AG09319 (cell line): ENCODE results near the gene STAG1.
"Not testable (repeated sequence)": the region's sequence is repeated elsewhere in the genome, so short reads cannot be mapped to it uniquely, and the experiment has no call there.

Source experiments
- DNase-seq: peaks from one replicate; pipeline ENCODE4 v3.0.0-alpha.2; 2010; ENCODE audit warnings: low read depth; ENCODE audit errors: extremely low read depth
- TF ChIP-seq, protein P1 (sequence below): IDR thresholded peaks from 2 replicates; pipeline ENCODE4 v1.5.1; 2011; ENCODE audit warnings: low read depth, mild to moderate bottlenecking, inconsistent platforms, low read length, moderate library complexity

STAG1 gene

DNA sequence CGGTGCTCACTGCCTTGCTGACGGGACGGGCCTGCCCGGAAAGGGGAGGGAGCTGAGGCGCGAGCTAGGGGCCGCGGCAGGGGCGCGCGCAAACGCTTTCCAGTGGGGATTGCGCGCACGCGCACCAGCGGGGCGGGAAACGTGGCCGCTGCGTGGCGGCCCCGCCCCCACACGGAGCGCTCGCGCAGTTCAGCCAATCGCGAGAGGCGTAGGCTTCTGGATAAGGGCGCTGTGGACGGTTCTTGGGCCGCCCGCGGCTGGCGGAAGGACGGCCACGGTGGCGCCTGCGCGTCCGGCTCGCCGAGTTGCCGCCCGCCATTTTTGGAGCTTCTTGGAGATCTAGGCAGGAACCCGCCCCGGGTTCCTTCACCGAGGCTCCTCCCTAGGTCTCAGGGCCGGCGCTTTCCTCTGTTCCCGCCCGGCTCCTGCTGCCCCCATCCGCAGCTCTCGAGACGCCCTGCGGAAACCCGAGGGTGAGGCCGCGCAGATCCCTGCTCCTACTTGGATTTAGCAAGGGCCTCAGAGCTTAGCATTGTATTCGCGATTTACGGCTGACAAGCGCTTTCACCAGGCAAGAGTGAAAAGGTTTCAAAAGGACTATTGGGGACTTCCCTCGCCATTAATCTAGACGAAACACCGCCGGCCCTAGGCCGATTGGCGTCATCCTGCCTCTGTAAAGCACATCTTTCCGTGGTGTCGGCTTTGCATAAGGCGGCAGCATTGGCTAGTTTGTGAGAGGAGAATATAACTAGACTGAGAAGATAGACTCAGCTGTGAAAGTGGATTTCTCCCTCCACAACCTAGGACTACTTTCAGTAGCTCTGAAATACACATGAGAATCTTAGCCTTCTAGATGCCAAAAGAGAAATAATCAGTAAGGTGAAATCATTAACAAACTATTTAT, 496 bp upstream of the STAG1 start:
- TF ChIP-seq, protein P1, sequence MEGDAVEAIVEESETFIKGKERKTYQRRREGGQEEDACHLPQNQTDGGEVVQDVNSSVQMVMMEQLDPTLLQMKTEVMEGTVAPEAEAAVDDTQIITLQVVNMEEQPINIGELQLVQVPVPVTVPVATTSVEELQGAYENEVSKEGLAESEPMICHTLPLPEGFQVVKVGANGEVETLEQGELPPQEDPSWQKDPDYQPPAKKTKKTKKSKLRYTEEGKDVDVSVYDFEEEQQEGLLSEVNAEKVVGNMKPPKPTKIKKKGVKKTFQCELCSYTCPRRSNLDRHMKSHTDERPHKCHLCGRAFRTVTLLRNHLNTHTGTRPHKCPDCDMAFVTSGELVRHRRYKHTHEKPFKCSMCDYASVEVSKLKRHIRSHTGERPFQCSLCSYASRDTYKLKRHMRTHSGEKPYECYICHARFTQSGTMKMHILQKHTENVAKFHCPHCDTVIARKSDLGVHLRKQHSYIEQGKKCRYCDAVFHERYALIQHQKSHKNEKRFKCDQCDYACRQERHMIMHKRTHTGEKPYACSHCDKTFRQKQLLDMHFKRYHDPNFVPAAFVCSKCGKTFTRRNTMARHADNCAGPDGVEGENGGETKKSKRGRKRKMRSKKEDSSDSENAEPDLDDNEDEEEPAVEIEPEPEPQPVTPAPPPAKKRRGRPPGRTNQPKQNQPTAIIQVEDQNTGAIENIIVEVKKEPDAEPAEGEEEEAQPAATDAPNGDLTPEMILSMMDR: peak; percentile 55
- peak; percentile 97 for DNase-seq

DNA sequence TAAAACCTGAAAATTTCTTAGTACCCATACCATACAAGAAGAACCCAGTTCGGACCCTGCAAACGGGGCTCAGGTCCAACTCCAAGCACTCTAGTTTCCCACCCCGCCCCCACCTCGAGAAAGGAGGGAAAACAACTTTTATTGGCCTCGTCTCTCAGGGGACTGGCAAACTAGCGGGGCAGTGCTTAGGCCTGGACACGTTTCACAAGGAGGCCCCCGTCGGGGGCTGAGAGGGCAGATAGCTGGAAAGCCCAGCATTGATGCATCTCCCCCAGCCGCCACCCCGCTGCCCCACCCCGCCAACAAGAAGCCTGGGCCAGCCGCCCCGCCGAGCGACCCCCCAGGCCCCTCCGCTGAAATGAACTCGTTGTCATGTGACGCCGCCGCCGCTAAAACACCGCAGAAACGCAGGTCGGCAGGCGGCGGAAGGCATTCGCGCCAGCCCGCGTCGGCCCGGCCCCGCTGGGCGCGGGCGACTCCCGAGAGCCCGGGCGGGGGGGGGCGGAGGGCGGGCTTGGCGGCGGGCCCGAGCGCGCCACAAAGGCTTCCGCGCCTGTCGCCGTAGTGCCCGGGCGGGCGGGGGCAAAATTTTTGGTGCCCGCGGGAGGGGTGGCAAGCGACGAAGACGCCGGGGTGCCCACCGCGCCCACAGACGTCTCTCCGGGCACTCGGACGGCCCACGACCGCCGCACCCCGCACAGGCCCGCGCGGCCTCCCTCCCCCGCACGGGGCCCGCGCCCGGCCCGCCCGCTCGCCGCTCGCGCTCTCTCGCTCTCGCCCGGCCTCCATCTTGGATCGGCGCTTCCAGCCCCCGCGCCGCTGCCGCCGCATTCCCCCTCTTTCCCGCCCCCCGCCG, 634 bp downstream of the STAG1 start:
- peak; percentile 43 for DNase-seq
- TF ChIP-seq, protein P1: no peak

DNA sequence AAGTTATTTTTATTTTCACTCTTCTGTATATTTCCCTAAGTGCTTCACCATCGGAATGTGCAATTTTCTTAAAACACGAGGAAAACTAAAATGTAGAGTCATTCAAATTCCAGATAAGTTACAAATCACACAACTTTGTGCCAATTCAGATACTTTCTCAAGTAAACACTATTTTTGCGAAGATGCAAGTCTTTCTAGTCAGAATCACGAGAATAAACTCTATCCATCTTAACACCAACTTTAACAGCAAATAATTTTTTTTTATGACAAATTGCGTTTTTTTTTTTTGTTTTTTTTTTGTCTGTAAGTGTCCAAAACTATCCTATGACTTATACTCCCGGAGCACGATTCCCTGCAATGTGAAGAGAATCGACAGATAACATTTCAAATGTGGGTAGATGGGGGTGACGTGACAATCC, 1.3 kb downstream of the STAG1 start:
- TF ChIP-seq, protein P1: no peak
- DNase-seq: peak; percentile 38

DNA sequence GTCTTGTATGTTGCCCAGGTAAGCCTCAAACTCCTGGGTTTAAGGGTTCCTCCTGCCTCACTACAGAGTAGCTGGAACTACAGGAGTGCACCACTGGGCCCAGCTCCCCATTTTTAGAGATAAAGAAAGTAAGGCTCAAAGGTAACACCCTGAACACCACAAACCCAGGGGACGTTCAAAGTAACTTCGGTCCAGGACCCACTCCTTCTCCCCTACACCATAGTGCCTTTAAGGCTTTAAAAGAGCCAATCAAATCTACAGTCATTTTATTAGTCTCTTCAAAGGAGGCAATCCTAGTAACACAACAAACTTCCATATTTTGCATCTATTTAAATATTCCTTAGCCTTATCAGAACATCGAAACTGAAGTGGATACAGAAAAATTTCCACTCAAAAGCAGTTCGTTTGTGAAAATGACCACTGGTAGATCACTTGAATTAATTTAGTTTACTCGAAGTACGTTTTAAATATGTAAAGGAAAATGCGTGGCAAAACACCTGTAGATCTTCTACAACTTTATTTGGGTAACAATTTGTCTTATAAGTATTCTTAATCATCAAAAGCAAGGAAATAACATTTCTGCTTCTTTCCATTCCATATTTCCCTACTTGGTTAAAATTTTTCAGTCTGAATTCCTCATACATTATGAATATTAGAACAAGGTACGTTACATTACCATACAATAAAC, 1.8 kb downstream of the STAG1 start:
- TF ChIP-seq, protein P1: no peak
- no peak for DNase-seq

DNA sequence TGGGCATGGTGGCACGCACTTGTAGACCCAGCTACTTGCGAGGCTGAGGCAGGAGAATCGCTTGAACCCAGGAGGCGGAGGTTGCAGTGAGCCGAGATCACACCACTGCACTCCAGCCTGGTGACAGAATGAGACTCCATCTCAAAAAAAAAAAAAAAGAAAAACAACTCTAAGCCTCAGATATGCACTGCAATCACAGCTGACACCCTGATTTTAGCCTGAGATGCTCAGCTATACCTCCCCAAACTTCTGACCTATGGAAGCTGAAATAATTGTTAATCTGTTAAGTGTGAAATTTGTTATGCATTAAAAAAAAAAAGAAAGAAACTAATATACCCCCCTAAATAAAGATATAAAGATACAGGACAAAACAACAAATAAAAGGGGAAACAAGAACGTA, 2.6 kb downstream of the STAG1 start:
- DNase-seq: not testable (repeated sequence)

DNA sequence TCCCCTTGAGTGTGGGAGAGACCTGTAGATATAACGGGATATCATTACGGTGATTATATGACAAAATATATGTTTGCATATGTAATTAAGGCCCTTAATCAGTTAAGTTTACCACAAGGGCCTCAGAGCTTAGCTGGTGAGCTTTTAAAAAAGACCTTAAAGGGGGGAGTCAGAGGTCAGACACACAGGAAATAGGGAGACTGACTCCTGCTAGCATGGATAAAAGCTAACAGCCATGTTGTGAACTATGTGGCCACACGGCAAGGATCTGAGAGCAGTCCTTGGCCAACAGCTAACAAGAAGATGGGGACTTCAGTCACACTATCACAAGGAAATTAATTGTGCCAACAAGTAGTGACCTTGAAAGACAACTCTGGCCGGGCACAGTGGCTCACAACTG, 3.1 kb downstream of the STAG1 start:
- no peak for DNase-seq
- TF ChIP-seq, protein P1: no peak

DNA sequence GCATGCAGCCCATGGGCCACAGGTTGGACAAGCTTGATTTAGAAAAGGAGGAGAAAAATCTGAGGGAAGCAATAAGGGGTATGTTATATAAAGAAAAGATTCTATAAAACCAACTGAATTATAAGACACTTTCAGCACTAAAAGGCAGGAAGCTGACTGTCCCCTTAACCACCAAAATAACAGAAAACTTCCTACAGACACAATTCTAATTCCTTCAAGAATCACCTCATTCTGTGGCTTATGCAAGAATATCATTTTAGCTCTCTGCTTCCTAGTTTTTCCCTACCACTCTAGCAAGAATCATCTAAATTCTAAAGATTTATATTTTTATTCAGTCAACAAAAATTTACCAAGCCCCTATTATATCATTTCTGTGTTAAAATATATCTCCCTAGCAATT, 6.3 kb downstream of the STAG1 start:
- TF ChIP-seq, protein P1: no peak
- no peak for DNase-seq
